NB4 (cell line): ENCODE results near the gene FAM193A.

Source experiments
- CTCF ChIP-seq: IDR thresholded peaks from one replicate; pipeline ENCODE4 v1.5.1; 2012; ENCODE audit warnings: low read depth, low read length
- MAX ChIP-seq: IDR thresholded peaks from 2 replicates; pipeline ENCODE4 v1.6.1; 2011; ENCODE audit warnings: low read depth, low read length
- POLR2A ChIP-seq: IDR thresholded peaks from 2 replicates; pipeline ENCODE4 v1.6.1; 2011; ENCODE audit warnings: mild to moderate bottlenecking; ENCODE audit not compliant: insufficient read length; ENCODE audit errors: extremely low read depth

- TF ChIP-seq CTCF, result no peak
- no peak for TF ChIP-seq POLR2A
- no peak for TF ChIP-seq MAX
Observed at GRCh38 chr4:2560167-2560566, 23.7 kb downstream of the FAM193A start.
